GM21528 (cell line): Measurements from ENCODE around the gene TMEM120A.

Experiments
- ATAC-seq: cut with Tn5 transposase; IDR thresholded peaks from one replicate; pipeline ENCODE4 v1.9.1; 2021; ENCODE audit warnings: mild to moderate bottlenecking, moderate library complexity; ENCODE audit not compliant: unreplicated experiment, low FRiP score

Gene TMEM120A

DNA sequence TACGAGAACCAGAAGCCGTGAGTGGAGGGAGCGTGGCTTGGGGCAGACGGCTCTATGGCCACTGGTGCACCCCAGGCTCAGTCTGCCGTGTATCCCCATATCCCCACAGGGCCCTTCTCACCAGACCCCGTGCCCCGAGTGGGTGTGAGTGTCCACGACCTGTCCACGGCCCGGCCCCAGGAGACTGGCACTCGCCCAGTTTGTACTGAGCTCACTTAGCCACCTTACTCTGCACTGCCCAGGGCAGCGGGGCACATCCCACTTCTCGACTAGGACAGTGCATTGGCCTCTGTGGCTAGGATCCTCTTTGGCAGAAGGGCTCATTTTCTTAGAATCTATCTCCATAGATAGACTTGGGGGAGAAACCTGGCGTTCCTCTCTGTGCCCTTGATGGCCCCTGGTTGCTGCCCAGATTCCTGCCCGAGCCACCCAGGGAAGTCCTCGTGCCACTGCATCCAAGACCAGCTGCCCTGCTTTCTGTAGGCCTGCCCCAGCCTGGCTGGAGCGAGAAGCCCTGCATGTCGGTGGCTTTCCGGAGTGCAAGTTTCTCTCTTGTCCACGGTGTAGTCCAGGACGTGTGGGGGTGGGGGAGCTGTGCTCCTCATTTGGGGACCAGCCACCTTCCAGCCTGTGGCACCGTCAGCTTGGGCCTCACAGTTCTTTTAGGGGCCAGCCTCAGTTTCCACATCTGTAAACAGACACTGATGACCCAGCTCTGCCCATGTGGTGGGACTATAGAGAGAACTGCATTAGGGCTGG is 11.9 kb downstream of the TMEM120A start:
- ATAC-seq: no peak

DNA sequence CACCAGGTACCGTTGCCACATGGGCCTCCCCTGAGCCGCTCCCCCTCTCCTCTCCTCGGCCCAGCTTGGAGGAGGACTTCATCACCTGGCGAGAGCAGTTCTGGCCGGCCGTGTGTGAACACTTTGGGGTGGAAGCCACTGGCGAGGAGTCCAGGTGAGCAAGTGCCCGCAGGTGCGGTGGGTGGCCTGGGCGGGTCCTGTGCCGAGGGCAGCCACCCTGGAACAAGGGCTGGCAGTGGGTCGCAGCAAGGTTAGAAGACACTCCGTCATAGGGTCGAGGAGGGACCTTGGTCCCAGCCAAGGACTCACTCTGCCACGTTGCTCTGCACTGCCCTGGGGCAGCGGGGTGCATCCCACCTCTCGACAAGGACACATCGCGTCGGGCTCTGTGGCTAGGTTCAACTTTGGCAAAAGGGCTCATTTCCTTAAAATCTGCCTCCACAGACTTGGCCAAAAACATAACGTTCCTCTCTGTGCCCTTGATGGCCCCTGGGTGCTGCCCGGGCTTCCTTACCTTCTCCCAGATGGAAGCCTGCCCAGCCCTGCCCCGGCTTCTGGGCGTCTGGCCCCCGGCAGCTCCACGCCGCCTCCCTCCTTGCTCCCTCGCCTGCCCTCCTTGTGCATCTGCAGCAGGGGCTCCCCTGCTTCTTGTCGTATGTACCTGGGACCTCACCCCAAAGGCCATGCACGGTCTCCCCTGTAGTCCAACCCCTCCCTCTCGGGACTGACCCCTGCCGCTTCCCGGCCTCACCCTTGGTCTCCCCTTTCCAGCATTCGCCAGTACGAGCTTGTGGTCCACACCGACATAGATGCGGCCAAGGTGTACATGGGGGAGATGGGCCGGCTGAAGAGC is 12.7 kb downstream of the TMEM120A start:
- no peak for ATAC-seq

DNA sequence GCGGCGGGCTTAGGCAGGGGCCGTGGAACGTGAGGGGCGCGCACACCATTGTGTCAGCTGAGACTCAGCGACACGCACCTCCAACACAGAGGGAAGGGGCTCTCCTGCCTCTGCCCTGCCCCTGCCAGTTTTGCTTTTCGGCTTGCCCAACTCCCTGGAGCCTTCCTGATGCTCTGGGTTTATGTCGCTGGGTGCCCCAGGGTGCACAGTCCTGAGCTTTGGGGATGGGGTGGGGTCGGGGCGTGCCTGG is 13.3 kb downstream of the TMEM120A start:
- no peak for ATAC-seq

DNA sequence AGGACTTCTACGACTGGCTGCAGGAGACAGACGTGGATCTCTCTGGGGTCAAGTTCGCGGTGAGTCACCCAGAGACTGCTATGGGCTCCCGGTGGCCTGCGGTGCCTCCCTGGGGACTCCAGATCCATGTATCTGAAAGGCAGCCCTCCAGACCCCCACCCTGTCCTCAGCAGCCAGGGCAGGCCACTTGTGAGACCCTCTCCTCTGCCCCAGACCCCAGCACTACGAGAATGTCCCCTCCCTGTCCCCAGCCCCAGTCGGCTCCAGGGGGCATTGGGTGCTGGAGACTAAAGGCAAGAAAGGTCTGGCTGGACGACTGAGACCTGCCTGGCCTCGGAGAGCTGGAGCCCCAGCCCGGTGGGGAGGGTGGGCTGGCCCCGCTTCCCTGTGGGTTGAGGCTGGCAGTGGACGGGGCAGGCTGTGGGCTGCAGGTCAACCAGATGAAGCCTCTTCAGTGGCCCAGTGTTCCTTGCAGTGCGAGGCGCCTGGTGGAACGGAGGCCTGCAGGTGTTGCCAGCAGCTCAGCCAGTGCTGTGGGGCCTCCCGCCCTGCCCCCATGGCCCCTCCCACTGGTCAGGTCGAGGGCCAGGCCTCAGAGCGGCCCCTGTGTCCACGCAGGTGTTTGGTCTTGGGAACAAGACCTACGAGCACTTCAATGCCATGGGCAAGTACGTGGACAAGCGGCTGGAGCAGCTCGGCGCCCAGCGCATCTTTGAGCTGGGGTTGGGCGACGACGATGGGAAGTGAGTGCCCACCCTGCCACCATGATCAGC is 13.8 kb downstream of the TMEM120A start:
- no peak for ATAC-seq

DNA sequence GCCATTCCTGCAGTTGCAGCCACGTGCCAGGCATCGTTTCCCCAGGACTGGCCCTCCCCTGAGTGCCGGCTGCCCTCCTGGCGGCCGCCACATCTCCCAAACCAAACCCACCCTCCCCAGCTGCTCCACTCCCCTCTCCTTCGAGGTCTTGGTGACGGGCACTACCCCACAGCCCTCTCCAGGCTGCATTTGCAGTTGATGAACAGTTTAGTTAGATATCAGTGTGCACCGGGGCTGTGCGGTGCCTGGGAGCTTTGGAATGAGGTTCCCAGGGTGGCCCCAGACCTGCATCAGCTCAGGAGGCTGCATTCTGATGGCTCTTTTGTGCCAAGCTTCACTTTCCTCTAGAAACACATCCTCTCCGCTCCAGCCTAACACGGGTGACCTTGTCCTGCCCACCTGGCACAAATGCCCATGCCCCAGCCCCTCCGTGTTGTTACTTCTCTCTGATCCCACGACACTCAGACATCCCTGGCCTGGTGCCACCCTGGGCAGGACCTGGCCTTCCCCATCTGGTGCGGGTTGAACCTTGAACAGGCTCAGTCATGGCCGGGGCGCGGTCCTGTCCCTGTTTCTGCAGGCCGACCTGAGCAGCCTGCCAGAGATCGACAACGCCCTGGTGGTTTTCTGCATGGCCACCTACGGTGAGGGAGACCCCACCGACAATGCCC is 14.5 kb downstream of the TMEM120A start:
- ATAC-seq: no peak

DNA sequence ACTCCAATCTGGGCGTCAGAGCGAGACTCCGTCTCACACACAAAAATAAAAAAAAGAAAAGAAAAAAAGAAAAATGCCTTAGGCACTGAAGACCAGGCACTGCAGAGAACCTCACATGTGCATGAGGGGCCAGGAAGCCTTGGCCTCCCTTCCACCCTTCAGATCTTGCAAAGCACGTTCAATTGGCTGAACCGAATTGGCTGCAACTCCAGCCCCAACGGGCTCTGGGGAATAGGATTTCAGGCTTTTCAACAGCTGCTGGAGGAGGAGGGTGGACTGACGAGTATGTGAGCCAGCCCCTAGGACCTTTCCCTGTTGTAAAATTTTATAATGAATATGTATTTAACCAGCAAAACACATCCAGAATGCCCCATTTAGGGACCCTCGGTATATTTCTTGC is 16.7 kb downstream of the TMEM120A start:
- no peak for ATAC-seq

DNA sequence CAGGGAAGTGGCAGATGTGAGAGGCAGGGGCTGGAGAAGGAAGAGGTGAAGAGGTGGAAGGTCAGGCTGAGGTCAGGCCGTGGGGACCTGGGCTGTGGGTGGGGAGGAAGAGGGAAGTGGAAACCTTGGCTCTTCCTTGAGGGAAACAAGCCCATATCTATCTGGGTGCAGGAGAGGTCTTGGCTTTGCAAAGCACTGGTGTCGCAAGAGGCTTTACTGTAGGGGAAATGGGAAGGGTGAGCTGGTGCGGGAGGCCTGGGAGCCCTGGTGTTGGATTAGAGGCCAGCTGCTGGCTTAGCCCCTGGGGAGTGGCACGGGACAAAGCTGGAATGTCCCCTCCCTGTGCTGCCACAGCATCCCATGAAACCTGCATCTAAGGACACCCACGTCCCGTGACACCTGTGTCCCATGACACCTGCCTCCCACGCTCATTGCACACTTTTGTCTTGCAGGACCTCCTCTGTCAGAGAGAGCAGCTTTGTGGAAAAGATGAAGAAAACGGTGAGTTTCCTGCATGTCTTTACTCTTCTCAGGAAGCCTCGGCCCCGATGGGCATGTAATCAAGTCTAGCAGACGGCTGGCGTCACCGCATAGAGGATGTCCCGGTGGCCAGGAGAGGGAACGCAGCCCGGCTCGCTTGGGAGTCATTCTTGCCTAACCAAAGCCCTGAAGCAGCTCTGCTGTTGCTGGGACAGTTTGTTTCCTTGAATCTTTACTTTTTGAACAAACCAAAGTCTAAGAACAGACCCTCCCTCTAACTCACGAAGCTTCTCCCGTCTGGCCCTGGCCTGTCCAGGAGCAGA is 22.2 kb downstream of the TMEM120A start:
- ATAC-seq: no peak

DNA sequence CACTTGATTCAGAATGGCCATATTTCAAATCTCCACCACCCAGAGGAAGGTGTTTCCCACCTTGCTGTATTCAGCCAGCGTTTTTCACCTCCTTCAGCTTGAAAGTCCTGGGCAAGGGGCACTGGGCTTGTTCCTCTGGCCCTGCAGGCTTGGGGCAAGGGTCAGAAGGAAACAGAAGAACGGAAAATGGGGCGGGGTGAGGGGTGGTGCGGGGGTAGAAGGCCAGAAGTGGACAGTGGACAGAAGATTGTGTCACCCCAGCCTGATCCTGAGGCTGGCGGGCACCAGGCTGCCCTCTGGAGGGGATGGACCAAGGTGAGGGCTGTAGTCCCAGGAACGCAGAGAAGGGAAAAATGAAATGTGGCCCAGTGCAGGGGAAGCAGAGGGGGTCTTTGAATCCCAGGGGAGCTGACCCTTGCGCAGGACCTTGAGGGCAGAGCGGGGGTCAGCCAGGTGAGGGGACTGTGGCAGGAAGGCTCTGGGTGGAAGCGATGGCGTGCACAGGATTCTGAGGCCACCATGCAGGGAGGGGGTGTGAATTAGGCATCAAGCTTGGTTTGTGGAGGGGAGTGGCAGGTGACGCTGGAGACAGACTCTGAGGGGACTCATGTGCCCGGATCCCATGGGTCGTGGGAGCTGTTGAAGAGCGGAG is 23.0 kb downstream of the TMEM120A start:
- no peak for ATAC-seq

DNA sequence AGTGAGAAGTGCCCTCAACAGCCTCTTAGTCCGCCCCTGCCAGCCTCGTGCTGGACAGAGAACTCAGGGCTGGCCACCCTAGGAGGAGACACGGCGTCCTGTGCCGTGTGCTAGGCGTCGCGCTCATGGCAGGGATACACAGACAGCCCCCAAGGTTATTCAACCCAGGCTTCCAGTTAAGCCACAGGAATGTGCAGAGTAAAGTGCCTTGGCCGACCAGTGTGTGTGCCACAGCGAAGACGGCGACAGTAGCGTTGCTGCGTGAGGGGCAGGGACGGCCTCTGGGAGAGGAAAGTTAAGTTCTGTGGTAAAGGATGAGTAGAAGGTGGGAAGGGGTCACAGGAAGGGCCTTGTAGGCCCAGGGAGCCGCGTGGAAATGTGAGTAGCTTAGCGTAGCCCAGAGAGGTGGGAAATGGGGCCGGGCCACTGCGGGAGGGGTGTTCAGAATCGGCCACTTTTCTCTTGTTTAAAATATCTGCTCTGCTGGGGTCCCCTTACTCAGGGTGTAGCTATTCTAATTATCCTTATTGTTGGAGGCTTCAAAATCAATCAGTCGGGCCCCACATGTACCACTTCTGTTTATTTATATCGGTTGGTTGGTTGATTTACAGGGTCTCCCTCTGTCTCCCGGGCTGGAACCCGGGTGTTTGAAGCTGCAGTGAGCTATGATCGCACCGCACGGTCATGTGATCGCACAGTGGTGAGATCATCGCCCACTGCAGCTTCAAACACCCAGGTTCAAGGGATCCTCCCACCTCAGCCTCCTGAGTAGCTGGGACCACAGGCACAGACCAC is 24.5 kb downstream of the TMEM120A start:
- ATAC-seq: no peak

DNA sequence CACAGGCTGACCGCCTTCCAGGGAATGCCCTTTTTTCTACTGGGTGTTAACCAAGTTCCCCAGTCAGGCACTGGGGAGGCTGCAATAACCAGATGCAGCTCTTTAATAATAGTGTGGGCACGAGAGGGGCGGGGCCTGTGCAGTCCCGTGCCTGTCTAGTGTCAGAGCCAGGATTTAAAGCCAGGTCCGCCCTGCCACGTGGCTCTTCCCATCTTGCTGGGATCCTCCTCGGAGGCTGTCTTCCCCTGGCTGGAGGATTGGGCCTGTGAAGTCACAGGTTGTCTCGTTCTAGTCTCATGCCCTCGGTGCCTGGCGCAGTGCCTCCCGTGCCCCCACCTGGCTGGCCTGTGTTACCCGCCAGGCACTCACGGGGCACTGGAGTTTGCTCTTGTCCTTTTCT is 25.2 kb downstream of the TMEM120A start:
- no peak for ATAC-seq

DNA sequence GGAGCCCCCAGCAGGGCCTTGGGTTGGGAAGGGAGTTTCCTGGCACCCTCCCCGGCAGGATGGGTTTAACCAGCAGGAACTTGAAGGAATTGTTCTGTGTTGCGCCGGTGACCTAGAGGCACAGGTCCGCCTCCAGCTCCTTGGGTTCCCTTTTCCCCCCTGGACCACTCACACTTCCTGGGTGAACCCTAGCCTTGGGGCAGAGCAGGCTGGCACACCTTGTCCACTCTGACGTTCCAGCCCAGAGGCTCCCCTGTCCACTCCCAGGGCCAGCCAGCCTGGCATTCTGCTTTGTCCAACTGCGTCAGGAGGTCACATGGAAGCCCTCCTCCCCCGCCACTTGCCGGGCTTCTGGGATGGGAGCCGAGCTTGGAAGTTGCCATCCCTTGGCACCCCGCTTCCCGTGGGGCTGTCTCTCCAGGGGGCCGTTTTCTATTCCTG is 25.8 kb downstream of the TMEM120A start:
- no peak for ATAC-seq

DNA sequence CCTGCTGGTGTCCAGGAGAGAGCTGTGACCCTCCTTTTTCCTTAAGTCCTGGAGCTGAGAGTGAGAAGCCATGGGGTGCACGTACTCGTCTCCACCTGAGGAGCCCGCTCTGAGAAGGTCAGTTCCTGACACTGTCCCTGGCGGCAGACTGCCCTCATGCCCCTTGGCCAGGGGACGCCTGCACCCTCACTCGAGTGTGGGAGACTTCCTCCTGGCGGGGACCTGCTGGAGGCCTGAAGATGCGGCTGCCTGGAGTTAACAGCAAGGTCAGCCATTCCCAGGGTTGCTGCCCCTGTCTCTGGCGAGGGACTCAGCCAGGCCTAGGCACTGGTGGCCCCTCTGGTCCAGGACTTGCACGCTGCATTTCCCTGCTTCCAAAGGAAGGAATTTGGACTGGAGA is 26.4 kb downstream of the TMEM120A start:
- no peak for ATAC-seq

DNA sequence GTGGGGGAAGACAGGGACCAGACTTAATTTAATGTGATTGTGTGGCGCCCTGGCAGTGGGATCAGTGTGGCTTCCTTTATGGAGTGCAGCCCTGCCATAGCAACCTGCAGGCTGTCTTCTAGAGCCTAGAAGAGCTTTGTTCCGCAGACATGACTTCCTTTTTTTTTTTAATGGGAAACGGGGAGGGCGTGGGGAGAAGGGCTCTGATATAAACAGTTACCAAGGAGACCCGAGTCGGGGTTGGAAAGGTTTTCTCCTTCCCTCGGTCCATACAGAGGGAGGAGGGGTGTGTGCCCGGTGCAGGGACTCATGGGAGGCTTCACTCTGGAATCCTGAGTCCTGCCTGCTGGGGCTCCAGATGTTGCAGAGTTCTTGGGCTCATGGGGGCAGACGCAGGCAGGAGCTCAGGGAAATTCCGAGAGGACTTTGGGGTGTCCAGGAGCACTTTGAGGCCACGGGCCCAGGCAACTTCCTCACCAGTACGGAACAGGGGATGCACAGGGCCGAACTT is 26.9 kb downstream of the TMEM120A start:
- ATAC-seq: no peak

DNA sequence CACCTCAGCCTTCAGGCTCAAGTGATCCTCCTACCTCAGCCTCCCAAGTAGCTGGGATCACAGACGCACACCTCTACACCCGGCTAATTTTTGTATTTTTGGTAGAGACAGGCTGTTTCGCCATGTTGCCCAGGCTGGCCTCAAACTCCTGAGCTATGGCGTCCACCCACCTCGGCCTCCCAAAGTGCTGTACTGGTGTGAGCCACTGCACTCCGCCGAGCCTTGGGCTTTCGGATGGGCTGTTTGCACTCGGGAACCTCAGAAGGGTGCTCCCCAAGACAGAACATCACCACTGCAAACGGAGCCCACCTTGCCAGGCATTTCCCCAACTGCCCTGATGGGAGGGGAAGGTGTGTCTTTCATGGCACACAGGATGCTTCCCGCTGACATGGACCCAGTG is 27.3 kb downstream of the TMEM120A start:
- no peak for ATAC-seq

DNA sequence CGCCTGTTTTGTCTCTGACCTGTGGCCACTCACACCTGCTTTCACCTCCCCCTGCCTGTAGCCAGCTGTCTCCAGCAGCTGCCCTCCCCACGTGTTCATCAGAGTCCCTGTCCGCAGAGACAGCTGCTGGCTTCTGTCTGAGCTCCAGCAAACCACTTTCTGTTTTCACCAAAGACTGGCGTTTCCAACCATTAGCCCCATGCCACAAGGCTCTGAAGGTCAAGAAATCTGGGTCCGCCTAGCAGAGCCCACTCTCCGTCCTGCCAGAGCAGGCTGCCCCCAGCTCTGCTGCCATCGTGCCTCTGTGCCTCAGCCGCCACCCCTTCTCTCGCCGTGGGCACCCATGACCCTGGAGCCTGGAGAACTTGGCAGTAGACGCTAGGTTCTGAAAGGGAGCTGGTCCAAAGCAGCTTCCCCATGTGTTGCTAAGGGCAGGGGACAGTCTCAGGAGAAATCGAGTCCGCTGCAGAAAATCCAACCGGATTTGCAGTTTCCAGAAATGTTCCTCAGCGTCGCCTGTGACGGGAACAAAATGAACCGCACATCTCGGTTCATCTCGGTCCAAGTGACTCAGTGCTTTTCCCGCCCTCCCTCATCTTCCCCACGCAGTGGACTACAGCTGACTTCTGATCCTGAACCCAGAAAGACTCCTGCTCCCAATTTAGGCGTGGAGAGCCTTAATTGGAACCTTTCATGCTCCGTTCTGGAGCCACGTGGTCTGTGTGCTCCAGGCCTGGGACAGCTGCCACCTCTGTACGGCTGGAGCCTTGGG is 28.0 kb downstream of the TMEM120A start:
- no peak for ATAC-seq

DNA sequence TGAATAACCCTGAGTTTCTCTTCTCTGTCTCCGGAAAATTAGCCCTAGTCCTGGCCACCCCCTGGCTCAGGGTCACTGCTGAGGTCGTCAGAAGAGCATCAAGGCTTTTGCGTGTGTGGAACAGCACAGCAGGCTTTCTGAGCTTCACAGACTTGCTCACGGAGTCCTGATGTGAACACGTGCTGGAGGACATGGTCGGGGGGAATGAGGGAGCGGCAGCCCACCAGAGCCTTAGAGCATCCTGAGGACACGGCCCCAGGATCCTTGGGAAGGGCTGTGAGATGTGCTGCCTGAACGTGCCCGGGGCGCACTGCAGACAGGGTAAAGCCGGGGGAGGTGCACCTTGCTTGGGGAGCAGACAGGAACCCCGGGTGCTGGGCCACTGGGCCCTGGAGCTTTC is 28.8 kb downstream of the TMEM120A start:
- no peak for ATAC-seq

DNA sequence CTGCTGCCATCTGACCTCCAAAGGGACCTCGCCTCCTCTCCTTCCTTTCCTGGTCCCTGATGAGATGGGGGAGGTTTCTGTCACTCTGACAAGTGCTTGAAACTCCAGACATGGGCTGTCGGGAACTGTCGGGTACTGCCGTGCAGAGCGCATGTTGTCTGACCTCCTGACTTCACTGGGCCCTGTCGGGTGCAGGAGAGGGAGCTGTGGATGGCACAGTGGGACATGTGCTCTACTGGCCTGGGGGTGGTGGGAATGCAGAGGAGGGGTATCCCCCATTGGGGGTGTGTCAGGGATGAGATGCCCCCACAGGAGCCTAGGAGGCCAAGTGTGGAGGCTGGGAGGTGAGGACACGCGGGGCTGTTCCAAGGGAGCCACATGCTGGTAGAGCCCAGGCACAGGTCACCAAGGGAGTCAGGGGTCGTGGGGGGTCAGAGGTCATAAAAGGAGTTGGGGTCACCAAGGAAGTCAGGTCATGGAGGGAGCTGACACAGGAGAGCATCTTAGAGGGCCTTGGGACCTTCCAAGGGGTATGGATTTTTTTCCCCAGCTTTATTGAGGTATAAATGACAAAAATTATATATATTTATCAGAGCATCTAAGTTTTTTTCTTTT is 30.9 kb downstream of the TMEM120A start:
- no peak for ATAC-seq
